ENCODE measurements around the gene THSD4. TPM values are rescaled to one million over a fixed set of nuclear protein-coding genes. Genes with fewer than 3 reads are reported as not detected.

THSD4 gene
- total RNA-seq, 6 donors from 2014 or later, result 16.8 to 39.7 (median 21.7) TPM

DNA sequence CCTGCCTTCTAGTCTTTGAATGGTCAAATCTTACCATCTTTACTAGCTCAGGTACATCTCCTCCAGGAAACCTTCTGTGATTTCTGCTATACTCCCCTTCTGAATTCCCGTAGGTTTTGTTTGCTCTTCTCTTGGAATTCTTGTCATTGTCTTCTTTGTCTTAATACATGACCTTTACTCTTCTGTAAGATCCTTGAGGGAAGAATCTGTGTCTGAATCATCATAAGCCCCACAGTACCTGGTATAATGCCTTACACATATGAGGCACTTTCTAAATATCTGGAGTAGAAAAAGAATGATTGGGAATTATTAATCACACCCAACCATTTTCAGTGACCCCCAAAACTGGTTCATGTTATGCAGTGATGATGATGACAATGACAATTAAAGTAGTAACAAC is 485.0 kb downstream of the THSD4 start:
- H3K36me3 ChIP-seq, result no peaks in the 10 kb centered on the region
- H3K4me1 ChIP-seq, result peaks cover 0 to 36% (median 18%) of the 10 kb centered on the region in 4 donors
- TF ChIP-seq, protein P1, sequence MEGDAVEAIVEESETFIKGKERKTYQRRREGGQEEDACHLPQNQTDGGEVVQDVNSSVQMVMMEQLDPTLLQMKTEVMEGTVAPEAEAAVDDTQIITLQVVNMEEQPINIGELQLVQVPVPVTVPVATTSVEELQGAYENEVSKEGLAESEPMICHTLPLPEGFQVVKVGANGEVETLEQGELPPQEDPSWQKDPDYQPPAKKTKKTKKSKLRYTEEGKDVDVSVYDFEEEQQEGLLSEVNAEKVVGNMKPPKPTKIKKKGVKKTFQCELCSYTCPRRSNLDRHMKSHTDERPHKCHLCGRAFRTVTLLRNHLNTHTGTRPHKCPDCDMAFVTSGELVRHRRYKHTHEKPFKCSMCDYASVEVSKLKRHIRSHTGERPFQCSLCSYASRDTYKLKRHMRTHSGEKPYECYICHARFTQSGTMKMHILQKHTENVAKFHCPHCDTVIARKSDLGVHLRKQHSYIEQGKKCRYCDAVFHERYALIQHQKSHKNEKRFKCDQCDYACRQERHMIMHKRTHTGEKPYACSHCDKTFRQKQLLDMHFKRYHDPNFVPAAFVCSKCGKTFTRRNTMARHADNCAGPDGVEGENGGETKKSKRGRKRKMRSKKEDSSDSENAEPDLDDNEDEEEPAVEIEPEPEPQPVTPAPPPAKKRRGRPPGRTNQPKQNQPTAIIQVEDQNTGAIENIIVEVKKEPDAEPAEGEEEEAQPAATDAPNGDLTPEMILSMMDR (IDR thresholded peaks at IDR 0.05), result no peak
- TF ChIP-seq POLR2AphosphoS5 (IDR thresholded peaks at IDR 0.05), result no peak
- TF ChIP-seq EP300 (IDR thresholded peaks at IDR 0.05), result no peak
- no peak for TF ChIP-seq POLR2A (IDR thresholded peaks at IDR 0.05)
- DNase-seq (no peak), ATAC-seq (ENCODE audit: low FRiP score in 2 of 2) (no peak)
- no peaks in the 10 kb centered on the region for H3K27me3 ChIP-seq
- H3K4me3 ChIP-seq, result no peak overlapping the region
- 75 to 76% methylated on average over 1 of the region's 1 CpG for WGBS, 2 donors
- H3K27ac ChIP-seq, result peak overlapping the region in 3 of 4 donors; percentile 0 to 67 (median 53)
- H3K9me3 ChIP-seq, result no peaks in the 10 kb centered on the region

DNA sequence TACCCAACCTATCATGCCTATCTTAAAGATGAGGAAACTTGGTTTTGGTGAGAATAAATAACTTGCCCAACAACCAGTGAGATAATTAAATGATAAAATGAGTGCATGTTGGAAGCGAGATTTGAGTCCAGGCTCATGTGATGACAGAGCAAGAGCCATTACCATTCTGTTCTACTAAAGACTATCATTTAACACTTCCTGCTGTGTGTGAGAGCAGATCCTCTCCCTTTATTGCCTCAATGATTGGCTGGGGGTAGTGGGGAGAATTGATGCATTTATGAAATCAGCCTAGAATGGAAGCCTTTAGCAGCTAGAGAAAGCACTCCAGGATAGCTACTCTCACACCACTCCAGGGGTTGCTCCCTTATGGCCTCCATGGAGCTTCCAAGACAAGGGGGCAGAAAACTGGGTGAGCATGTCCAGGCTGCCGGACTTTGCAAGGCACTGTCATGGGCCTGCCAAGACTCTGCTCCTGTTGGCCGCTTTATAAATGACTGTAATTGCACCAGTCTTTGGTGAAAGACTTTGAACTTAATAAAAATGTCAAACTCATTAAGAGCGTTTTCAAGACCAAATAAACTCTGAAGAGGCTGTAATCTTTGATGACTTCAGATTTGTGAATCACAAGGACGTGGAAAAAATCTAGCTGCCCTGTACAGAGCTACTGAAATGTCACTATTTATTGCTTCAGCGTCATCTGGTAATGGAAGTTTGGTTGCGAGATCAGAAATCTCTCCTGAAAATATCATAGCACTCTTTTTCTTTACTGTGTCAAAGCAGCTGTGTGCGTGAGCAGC is 486.0 kb downstream of the THSD4 start:
- Histone ChIP-seq H3K36me3 (no peaks in the 10 kb centered on the region), H3K9me3 (no peaks in the 10 kb centered on the region), H3K4me3 (no peak overlapping the region), H3K27ac (no peak overlapping the region), H3K4me1 (peaks cover 0 to 36% (median 17%) of the 10 kb centered on the region in 4 donors), H3K27me3 (no peaks in the 10 kb centered on the region)
- ATAC-seq (ENCODE audit: low FRiP score in 2 of 2), result no peak
- DNase-seq, result no peak
- TF ChIP-seq, protein P1 (IDR thresholded peaks at IDR 0.05), result no peak
- TF ChIP-seq EP300 (IDR thresholded peaks at IDR 0.05), result no peak
- TF ChIP-seq POLR2A (IDR thresholded peaks at IDR 0.05), result no peak
- TF ChIP-seq POLR2AphosphoS5 (IDR thresholded peaks at IDR 0.05), result no peak
- WGBS, 2 donors, result 67 to 75% methylated on average over 7 to 8 of the region's 8 CpGs

DNA sequence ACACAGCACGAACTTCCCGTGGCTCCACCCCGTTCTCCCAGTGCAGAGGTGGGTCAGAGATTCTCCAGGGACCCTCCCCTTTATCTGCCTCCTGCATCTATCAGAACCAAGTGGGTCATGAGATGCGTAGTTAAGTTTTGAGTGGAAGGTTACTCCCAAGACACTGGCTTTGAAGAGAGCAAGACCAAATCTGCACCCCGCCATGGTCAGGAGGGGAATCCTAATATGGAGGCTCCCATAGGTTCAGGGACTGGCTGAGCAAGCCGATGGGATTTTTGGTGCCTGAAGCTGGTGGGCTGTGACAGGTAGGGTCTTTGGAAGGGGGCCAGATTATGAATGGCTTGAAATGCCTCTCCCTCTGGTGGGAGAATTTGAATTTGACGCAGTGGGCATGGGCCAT is 488.1 kb downstream of the THSD4 start:
- ATAC-seq (ENCODE audit: low FRiP score in 2 of 2) (no peak), DNase-seq (no peak)
- WGBS, 2 donors, result 65 to 71% methylated on average over 7 of the region's 7 CpGs
- no peaks in the 10 kb centered on the region for H3K27me3 ChIP-seq
- TF ChIP-seq POLR2A (IDR thresholded peaks at IDR 0.05) (no peak), EP300 (IDR thresholded peaks at IDR 0.05) (no peak), POLR2AphosphoS5 (IDR thresholded peaks at IDR 0.05) (no peak)
- TF ChIP-seq, protein P1 (IDR thresholded peaks at IDR 0.05), result no peak
- H3K9me3 ChIP-seq, result no peaks in the 10 kb centered on the region
- peaks cover 0 to 18% (median 4%) of the 10 kb centered on the region in 4 donors for H3K4me1 ChIP-seq
- H3K27ac ChIP-seq, result no peak overlapping the region
- H3K4me3 ChIP-seq, result no peak overlapping the region
- no peaks in the 10 kb centered on the region for H3K36me3 ChIP-seq

DNA sequence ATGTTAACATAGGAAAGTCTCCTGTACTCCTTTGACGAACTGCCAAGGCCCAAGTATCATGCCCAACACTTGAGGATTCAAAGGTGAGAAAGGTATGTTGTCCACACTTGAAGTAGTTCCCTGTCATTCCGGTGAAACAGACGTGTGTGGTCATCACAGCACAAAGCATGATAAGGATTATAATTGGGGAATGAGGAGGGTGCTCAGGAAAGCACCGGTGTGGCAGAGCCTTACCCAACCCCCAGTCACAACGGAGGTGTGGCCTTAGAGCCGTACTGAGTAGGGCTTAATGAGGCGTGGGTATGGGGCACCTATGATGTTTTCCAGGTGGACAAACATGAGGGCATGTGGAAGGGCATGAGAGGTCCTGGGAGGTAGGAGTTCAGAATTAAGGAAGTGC is 492.1 kb downstream of the THSD4 start:
- DNase-seq (peak in 1 of 2 donors; percentile 60), ATAC-seq (ENCODE audit: low FRiP score in 2 of 2) (peak; percentile 42 to 78)
- 71 to 78% methylated on average over 7 of the region's 7 CpGs for WGBS, 2 donors
- H3K4me3 ChIP-seq, result no peak overlapping the region
- peak in 1 of 4 donors; percentile 32 for TF ChIP-seq EP300 (IDR thresholded peaks at IDR 0.05)
- TF ChIP-seq POLR2A (IDR thresholded peaks at IDR 0.05), result no peak
- H3K4me1 ChIP-seq, result peaks cover 1 to 31% (median 13%) of the 10 kb centered on the region in 4 donors
- H3K27ac ChIP-seq, result peak overlapping the region in 1 of 4 donors; percentile 39
- no peaks in the 10 kb centered on the region for H3K9me3 ChIP-seq
- no peaks in the 10 kb centered on the region for H3K27me3 ChIP-seq
- H3K36me3 ChIP-seq, result no peaks in the 10 kb centered on the region

DNA sequence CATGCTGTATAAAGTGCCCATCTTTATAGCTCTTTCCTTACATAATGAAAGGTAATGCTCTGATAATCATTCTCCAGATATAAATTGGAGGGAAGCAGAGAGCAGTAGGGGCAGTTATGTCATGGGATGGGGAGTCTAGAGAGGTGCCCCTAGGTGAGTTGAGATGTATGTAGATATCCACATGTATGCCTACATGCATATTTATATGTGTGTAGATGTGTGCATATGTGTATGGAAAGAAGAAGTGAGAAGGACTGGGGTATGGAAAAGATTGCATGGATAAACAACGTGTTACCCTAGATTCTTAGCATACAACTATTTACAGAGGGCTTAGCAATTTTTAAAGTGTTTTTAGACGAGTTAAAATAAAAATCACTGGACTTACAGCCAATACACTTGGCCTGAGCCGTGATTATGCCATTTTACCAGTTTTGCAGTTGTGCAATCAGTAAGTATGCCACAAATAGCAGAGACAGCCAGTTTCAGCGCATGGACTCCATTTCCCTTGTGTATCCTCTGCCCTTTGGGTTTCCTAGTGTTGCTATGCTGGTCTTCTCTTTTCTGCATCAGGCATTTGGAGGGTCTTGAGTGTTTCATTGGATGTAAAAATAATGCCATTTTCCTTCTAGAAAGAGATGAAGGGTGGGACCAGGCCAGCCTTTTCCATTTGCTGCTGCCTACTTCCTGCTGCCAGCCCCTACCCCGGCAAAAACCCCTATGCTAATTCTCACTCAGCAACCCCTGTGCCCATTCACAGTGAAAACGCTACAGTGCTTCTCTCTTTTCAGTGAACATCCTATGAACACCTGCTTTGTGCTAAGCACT is 495.7 kb downstream of the THSD4 start:
- DNase-seq (peak in 1 of 2 donors; percentile 38), ATAC-seq (ENCODE audit: low FRiP score in 2 of 2) (no peak)
- Histone ChIP-seq H3K4me1 (peaks cover 6 to 34% (median 13%) of the 10 kb centered on the region in 4 donors), H3K27me3 (no peaks in the 10 kb centered on the region), H3K4me3 (no peak overlapping the region), H3K27ac (peak overlapping the region in 2 of 4 donors; percentile 19 to 32), H3K36me3 (no peaks in the 10 kb centered on the region), H3K9me3 (no peaks in the 10 kb centered on the region)
- TF ChIP-seq EP300 (IDR thresholded peaks at IDR 0.05) (no peak), POLR2AphosphoS5 (IDR thresholded peaks at IDR 0.05) (peak in 1 of 2 donors; percentile 10)
- TF ChIP-seq, protein P1 (IDR thresholded peaks at IDR 0.05), result no peak
- 53 to 65% methylated on average over 6 of the region's 6 CpGs for WGBS, 2 donors

Data from upper lobe of left lung (tissue), 6 donors.